ENCODE data around the gene SH3RF3.
"Not testable (repeated sequence)": the region's sequence is repeated elsewhere in the genome, so short reads cannot be mapped to it uniquely, and the experiment has no call there.

Gene SH3RF3

GRCh38 chr2:109222825-109223471 lies 93.9 kb downstream of the SH3RF3 start:
- DNase-seq: no peak

- DNase-seq: no peak
These were observed 94.5 kb downstream of the SH3RF3 start for GRCh38 chr2:109223490-109223889.

GRCh38 chr2:109224341-109224740 lies 95.3 kb downstream of the SH3RF3 start:
- not testable (repeated sequence) for DNase-seq

- no peak for DNase-seq
These were observed 96.3 kb downstream of the SH3RF3 start for GRCh38 chr2:109225170-109225782.

GRCh38 chr2:109226128-109226527 lies 97.1 kb downstream of the SH3RF3 start:
- no peak for DNase-seq

- no peak for DNase-seq
These were observed 97.6 kb downstream of the SH3RF3 start for GRCh38 chr2:109226622-109227021.

- DNase-seq: no peak
These were observed 100.2 kb downstream of the SH3RF3 start for GRCh38 chr2:109229094-109229675.

- DNase-seq: peak; percentile 66
These were observed 102.0 kb downstream of the SH3RF3 start for GRCh38 chr2:109230941-109231420.

GRCh38 chr2:109231428-109231827 lies 102.4 kb downstream of the SH3RF3 start:
- no peak for DNase-seq

- DNase-seq: no peak
These were observed 103.1 kb downstream of the SH3RF3 start for GRCh38 chr2:109231996-109232705.

GRCh38 chr2:109232909-109233308 lies 103.9 kb downstream of the SH3RF3 start:
- DNase-seq: no peak

GRCh38 chr2:109233643-109234042 lies 104.6 kb downstream of the SH3RF3 start:
- DNase-seq: no peak

- no peak for DNase-seq
These were observed 105.3 kb downstream of the SH3RF3 start for GRCh38 chr2:109234355-109234754.

- no peak for DNase-seq
These were observed 107.1 kb downstream of the SH3RF3 start for GRCh38 chr2:109236147-109236546.

- no peak for DNase-seq
These were observed 108.8 kb downstream of the SH3RF3 start for GRCh38 chr2:109237792-109238191.

GRCh38 chr2:109238580-109238979 lies 109.6 kb downstream of the SH3RF3 start:
- DNase-seq: peak; percentile 9

GRCh38 chr2:109239720-109240119 lies 110.7 kb downstream of the SH3RF3 start:
- DNase-seq: no peak

GRCh38 chr2:109242210-109242653 lies 113.2 kb downstream of the SH3RF3 start:
- no peak for DNase-seq

GRCh38 chr2:109242654-109243331 lies 113.8 kb downstream of the SH3RF3 start:
- DNase-seq: no peak

- DNase-seq: no peak
These were observed 114.7 kb downstream of the SH3RF3 start for GRCh38 chr2:109243526-109244303.

- DNase-seq: no peak
These were observed 115.2 kb downstream of the SH3RF3 start for GRCh38 chr2:109244304-109244582.

- DNase-seq: no peak
These were observed 115.9 kb downstream of the SH3RF3 start for GRCh38 chr2:109244750-109245382.

All from NCI-H1694 treated with DMSO at 0.1 percent for 48 hours (cell line).